ENCODE measurements around the gene CXCR5.

GRCh38 chr11:118845369-118845768, 38.3 kb upstream of the CXCR5 start:
- no peak for TF ChIP-seq CTCF (IDR thresholded peaks at IDR 0.05)
- no peak for TF ChIP-seq POLR2A (IDR thresholded peaks at IDR 0.05)
